ENCODE results near the gene EGFL8. TPM values are rescaled to one million over a fixed set of nuclear protein-coding genes. Genes with fewer than 3 reads are reported as not detected.

EGFL8 gene
- total and polyA plus RNA-seq, 2 of the 8 experiments (the other 6 are each of a cell fraction or from before 2014, with no cell fraction given) = 5.0 to 9.2 TPM

- Histone ChIP-seq H3K9me3 (ENCODE audit: insufficient read depth in 2 of 2, low read depth in 1 of 2, low read length in 1 of 2) (no peaks in the 10 kb centered on the region), H4K8ac (ENCODE audit: extremely low read depth, insufficient read depth, low read length) (no peak within 1 kb of the TSS), H2AK5ac (ENCODE audit: low read depth, low read length) (peak within 1 kb of the TSS; percentile 91), H3K4me3 (ENCODE audit: extremely low read depth in 1 of 4, insufficient read depth in 2 of 4, low read depth in 3 of 4, low read length in 4 of 4) (peak within 1 kb of the TSS; percentile 91 to 99 (median 95)), H4K20me1 (replicated peaks in 1 of 2; ENCODE audit: control insufficient read depth in 1 of 2, insufficient read depth in 2 of 2, low read length in 2 of 2) (peaks cover 5 to 6% of the 10 kb centered on the region in 2 experiments), H2BK12ac (ENCODE audit: low read depth, low read length) (peak within 1 kb of the TSS; percentile 86; the same call in 1 of the 2 replicates), H3K79me1 (ENCODE audit: low read depth, low read length) (peaks cover 9% of the 10 kb centered on the region; the same call in 1 of the 2 replicates), H2AFZ (ENCODE audit: low read length) (no peak within 1 kb of the TSS), H3K14ac (ENCODE audit: insufficient read length) (no peak within 1 kb of the TSS), H3K23ac (ENCODE audit: insufficient read length) (no peak within 1 kb of the TSS), H3K9ac (replicated peaks in 1 of 4; ENCODE audit: extremely low read depth in 1 of 4, low read depth in 3 of 4, low read length in 3 of 4) (peak within 1 kb of the TSS; percentile 84 to 96 (median 88)), H2BK20ac (ENCODE audit: low read length) (peak within 1 kb of the TSS; percentile 38; the same call in 1 of the 2 replicates), H3K56ac (replicated peaks; ENCODE audit: insufficient read length, low read depth, low read length) (peak within 1 kb of the TSS; percentile 34), H3K18ac (ENCODE audit: extremely low read depth, low read length) (peak within 1 kb of the TSS; percentile 97), H3K27ac (ENCODE audit: low read depth, low read length) (peak within 1 kb of the TSS; percentile 95), H3K23me2 (ENCODE audit: low read depth, low read length) (peaks cover 26% of the 10 kb centered on the region), H3K79me2 (ENCODE audit: control insufficient read depth in 1 of 2, insufficient read depth in 2 of 2, low read length in 2 of 2) (peaks cover 13 to 50% of the 10 kb centered on the region in 2 experiments), H2BK120ac (replicated peaks; ENCODE audit: low read depth, low read length) (peak within 1 kb of the TSS; percentile 8), H3K4ac (replicated peaks; ENCODE audit: insufficient read length, low read depth, low read length) (peak within 1 kb of the TSS; percentile 88), H2BK5ac (ENCODE audit: low read depth, low read length) (peak within 1 kb of the TSS; percentile 97), H2BK15ac (ENCODE audit: low read length) (no peak within 1 kb of the TSS), H3K27me3 (replicated peaks in 1 of 4; ENCODE audit: control insufficient read depth in 3 of 4, extremely low read depth in 1 of 4, insufficient read depth in 3 of 4, low read length in 3 of 4) (no peaks in the 10 kb centered on the region), H4K5ac (ENCODE audit: insufficient read length, low read depth, low read length) (peak within 1 kb of the TSS; percentile 79), H3K4me1 (replicated peaks in 1 of 4; ENCODE audit: control insufficient read depth in 3 of 4, insufficient read depth in 4 of 4, low read length in 3 of 4) (peaks cover 5 to 21% (median 9%) of the 10 kb centered on the region in 4 experiments; a peak in 6 of 7 replicates), H3K36me3 (ENCODE audit: control insufficient read depth in 2 of 4, insufficient read depth in 4 of 4, low read length in 3 of 4) (peaks cover 0 to 18% (median 7%) of the 10 kb centered on the region in 4 experiments; a peak in 5 of 8 replicates), H4K91ac (replicated peaks; ENCODE audit: insufficient read length, low read length) (peak within 1 kb of the TSS; percentile 73), H3K4me2 (ENCODE audit: insufficient read depth in 1 of 2, low read depth in 2 of 2, low read length in 2 of 2) (peak within 1 kb of the TSS; percentile 99 to 100)
- DNase-seq (ENCODE audit: low read depth in 1 of 2, low spot score in 2 of 2) (peak; percentile 87 to 98), FAIRE-seq (no peak)
- 2% methylated on average over 9 of the region's 27 CpGs; no CpG with 5 or more reads in 1 of the 2 experiments for whole genome bisulfite sequencing, 2 experiments (ENCODE audit: extremely low coverage in 1 of 2, insufficient coverage in 1 of 2, insufficient read length in 1 of 2, insufficient replicate concordance in 2 of 2, low coverage in 1 of 2, low lambda C conversion rate in 2 of 2, missing lambda C conversion rate in 1 of 2)
- ChIA-PET POLR2A (ENCODE audit: partially characterized antibody) (interaction anchor here (0.7 to 7.9 kb wide), 14 partner anchors 10 to 349 kb away, joined by 3 to 194 read pairs (median 6); partner anchors contain the start of genes ATF6B, EGFL8, FKBPL and GPSM3), CTCF (ENCODE audit: partially characterized antibody) (interaction anchor here (0.8 to 2.4 kb wide), 4 partner anchors 9 to 77 kb away, joined by 3 to 10 read pairs (median 6); no protein-coding TSS in a partner anchor)
- peak; percentile 74 for TF ChIP-seq CHD2 (IDR thresholded peaks at IDR 0.05; ENCODE audit: low read length)
- no peak for TF ChIP-seq MAX (IDR thresholded peaks at IDR 0.05)
- TF ChIP-seq TBP (IDR thresholded peaks at IDR 0.05; ENCODE audit: low read depth, low read length) = peak; percentile 65; the same call in 1 of the 2 replicates
- no peak for TF ChIP-seq JUND (IDR thresholded peaks at IDR 0.05; ENCODE audit: low read length)
- TF ChIP-seq RAD21 (IDR thresholded peaks at IDR 0.05 in 1 of 2, conservative IDR thresholded peaks at IDR 0.05 in 1 of 2; ENCODE audit: low read depth in 2 of 2, low read length in 2 of 2) = no peak
- TF ChIP-seq KDM5A (IDR thresholded peaks at IDR 0.05; ENCODE audit: low read length) = no peak
- TF ChIP-seq EP300 (IDR thresholded peaks at IDR 0.05; ENCODE audit: borderline replicate concordance in 1 of 2, low read depth in 2 of 2, low read length in 2 of 2) = peak in 1 of 2 experiments; percentile 10; a peak in 1 of 3 replicates
- TF ChIP-seq SP2 (IDR thresholded peaks at IDR 0.05; ENCODE audit: low read length) = peak; percentile 60
- TF ChIP-seq TCF12 (IDR thresholded peaks at IDR 0.05; ENCODE audit: low read depth, low read length) = 0 out of 2 replicates have a peak, but pooled peaks have one; percentile 43
- TF ChIP-seq POLR2A (IDR thresholded peaks at IDR 0.05; ENCODE audit: control extremely low read depth in 1 of 2, low read depth in 2 of 2, low read length in 2 of 2) = peak; percentile 50 to 63
- peak; percentile 3; the same call in 1 of the 2 replicates for TF ChIP-seq TEAD4 (IDR thresholded peaks at IDR 0.05; ENCODE audit: low read depth, low read length)
Measured at GRCh38 chr6:32175711-32176475, 11.5 kb downstream of the EGFL8 start, which contains the start of gene AGPAT1. AGPAT1 (minus strand) TSS chr6:32176084; CDS start chr6:32171496, 4,588 bp downstream.

Measured in H1 (cell line).